Mucosa of descending colon (tissue), 3 donors: Measurements from ENCODE around the gene TOM1. TPM values are rescaled to one million over a fixed set of nuclear protein-coding genes. Genes with fewer than 3 reads are reported as not detected.

Source experiments
- ATAC-seq: fragments of 200-7000 bp; cut with Tn5 transposase; one replicate; pipeline ENCODE4 v1.9.1; 2020; ENCODE audit warnings: mild to moderate bottlenecking, moderate library complexity
- DNase-seq, 3 donors: peaks; one replicate each; pipeline ENCODE4 v3.0.0-alpha.2; 2020
- H3K36me3 ChIP-seq: fragments of 200-600 bp; one replicate; pipeline ENCODE4 v1.8.0; 2021; ENCODE audit warnings: low read depth, mild to moderate bottlenecking
- H3K4me1 ChIP-seq: fragments of 200-600 bp; one replicate; pipeline ENCODE4 v1.8.0; 2021; ENCODE audit warnings: low read depth, mild to moderate bottlenecking
- H3K4me3 ChIP-seq: fragments of 200-600 bp; one replicate; pipeline ENCODE4 v1.8.0; 2021; ENCODE audit warnings: mild to moderate bottlenecking
- H3K9me3 ChIP-seq: fragments of 200-600 bp; one replicate; pipeline ENCODE4 v1.8.0; 2021; ENCODE audit warnings: mild to moderate bottlenecking
- CTCF ChIP-seq: fragments of 200-600 bp; IDR thresholded peaks from one replicate; pipeline ENCODE4 v1.8.0; 2022; ENCODE audit warnings: antibody characterized with exemption, mild to moderate bottlenecking
- intact Hi-C, 2 donors: fragments of 100-400 bp; cut with DNase I in 1 of 2; cut with micrococcal nuclease in 1 of 2; formaldehyde crosslinking; loops; one replicate each; pipeline versions ENCODE4 v1.11.0 to v1.11.1; 2022; cut with DNase I, micrococcal nuclease
- total RNA-seq, 3 donors: library from RNA; stranded (reverse); fragmentation: NEBNext Ultra II Directional in 2 of 3; extraction: Animal tissue kit (Norgen Biotek cat#: 25700) in 2 of 3; gene quantifications; one replicate each; pipeline versions ENCODE4 v1.2.1 to v1.2.4, GENCODE V29; 2021 to 2023
- donor health status: DM: no; HTN: no; CAD: no; lungs with moderate emphysema.
- donor health status: DM: no; HTN: no; CAD: no.
- donor health status: DM: no; HTN: yes; CAD: no.

TOM1 gene
- total RNA-seq, 3 donors from 2014 or later: 59.8 to 74.7 (median 60.2) TPM

- intact Hi-C loops: no loop called here
- ATAC-seq (no peak), DNase-seq (no peak)
- peaks cover 15% of the 10 kb centered on the region for H3K36me3 ChIP-seq
- no peak for TF ChIP-seq CTCF
- no peaks in the 10 kb centered on the region for H3K9me3 ChIP-seq
- H3K4me1 ChIP-seq: peaks cover 18% of the 10 kb centered on the region
- H3K4me3 ChIP-seq: no peak overlapping the region
Measured at GRCh38 chr22:35327690-35328471, 28.2 kb downstream of the TOM1 start.

- Histone ChIP-seq H3K9me3 (no peaks in the 10 kb centered on the region), H3K36me3 (peaks cover 15% of the 10 kb centered on the region)
- peak; percentile 23 for ATAC-seq
Measured at GRCh38 chr22:35328472-35328885, 28.8 kb downstream of the TOM1 start.

GRCh38 chr22:35329114-35329847 is 29.6 kb downstream of the TOM1 start:
- intact Hi-C loops: no loop called here
- Histone ChIP-seq H3K9me3 (no peaks in the 10 kb centered on the region), H3K4me3 (no peak overlapping the region), H3K36me3 (peaks cover 15% of the 10 kb centered on the region), H3K4me1 (peaks cover 18% of the 10 kb centered on the region)
- no peak for TF ChIP-seq CTCF
- ATAC-seq: no peak
- DNase-seq: no peak

More at GRCh38 chr22:35328472-35328885, 28.8 kb downstream of the TOM1 start:
- TF ChIP-seq CTCF: no peak
- DNase-seq: peak in 1 of 3 donors; percentile 56
- intact Hi-C loops: no loop called here
- peaks cover 18% of the 10 kb centered on the region for H3K4me1 ChIP-seq
- no peak overlapping the region for H3K4me3 ChIP-seq

GRCh38 chr22:35330258-35330861 is 30.7 kb downstream of the TOM1 start:
- H3K4me1 ChIP-seq: peaks cover 18% of the 10 kb centered on the region
- no peak overlapping the region for H3K4me3 ChIP-seq
- peaks cover 5% of the 10 kb centered on the region for H3K36me3 ChIP-seq
- DNase-seq: peak; percentile 72 to 83 (median 74)
- intact Hi-C loops: no loop called here
- ATAC-seq: peak; percentile 78
- no peak for TF ChIP-seq CTCF
- H3K9me3 ChIP-seq: no peaks in the 10 kb centered on the region

GRCh38 chr22:35332278-35332677 is 32.6 kb downstream of the TOM1 start:
- H3K4me3 ChIP-seq: no peak overlapping the region
- DNase-seq: no peak
- no peaks in the 10 kb centered on the region for H3K9me3 ChIP-seq
- peaks cover 18% of the 10 kb centered on the region for H3K4me1 ChIP-seq
- peaks cover 5% of the 10 kb centered on the region for H3K36me3 ChIP-seq
- intact Hi-C loops: no loop called here
- no peak for TF ChIP-seq CTCF
- no peak for ATAC-seq
